IMR-90 (cell line): ENCODE results near the gene PLP1. TPM values are rescaled to one million over a fixed set of nuclear protein-coding genes. Genes with fewer than 3 reads are reported as not detected.

Experiments used
- ATAC-seq: fragments of 200-7000 bp; cut with Tn5 transposase; 2 replicates; pipeline ENCODE4 v1.9.1; 2020; ENCODE audit warnings: low read depth, mild to moderate bottlenecking, moderate library complexity
- BruUV-seq: library from RNA; stranded (reverse); fragments of 400-500 nt; replicated peaks from 2 replicates; lab custom pipeline; 2021; lab: Mats Ljungman, UMichigan
- CTCF ChIA-PET: fragments of 300-600 bp; formaldehyde crosslinking; extraction: SDS; loops from one replicate; lab custom pipeline; 2021; ENCODE audit warnings: antibody characterized with exemption; lab: Yijun Ruan, JAX
- POLR2A ChIA-PET: fragments of 300-600 bp; sonication (Branson Sonifier 250); formaldehyde crosslinking; loops from one replicate; lab custom pipeline; 2022; ENCODE audit warnings: antibody characterized with exemption; ENCODE audit not compliant: unreplicated experiment; lab: Charles Lee
- DNase-seq: peaks from one replicate; pipeline ENCODE4 v3.0.0; 2013
- H2AFZ ChIP-seq: replicated peaks from 2 replicates; pipeline ENCODE3; 2013; ENCODE audit warnings: low read length, mild to moderate bottlenecking; ENCODE audit not compliant: poor library complexity
- H2AK5ac ChIP-seq: 2 replicates; pipeline ENCODE4 v1.6.1; 2013; ENCODE audit warnings: low read depth, low read length, inconsistent platforms
- H2AK9ac ChIP-seq: replicated peaks from 2 replicates; pipeline ENCODE3; 2013; ENCODE audit warnings: mild to moderate bottlenecking, low read depth, low read length, moderate library complexity; ENCODE audit not compliant: poor library complexity
- H2BK120ac ChIP-seq: 2 replicates; pipeline ENCODE4 v1.6.1; 2013; ENCODE audit warnings: low read depth, low read length, inconsistent platforms
- H2BK15ac ChIP-seq: 3 replicates; pipeline ENCODE4 v1.6.1; 2013; ENCODE audit warnings: low read depth, low read length, inconsistent platforms
- H2BK20ac ChIP-seq: 2 replicates; pipeline ENCODE4 v1.6.1; 2013; ENCODE audit warnings: low read depth, mild to moderate bottlenecking, inconsistent platforms, low read length, moderate library complexity
- H2BK5ac ChIP-seq: 2 replicates; pipeline ENCODE4 v1.6.1; 2013; ENCODE audit warnings: mild to moderate bottlenecking, low read depth, low read length, inconsistent platforms; ENCODE audit not compliant: poor library complexity, severe bottlenecking
- H3K14ac ChIP-seq: replicated peaks from 2 replicates; pipeline ENCODE4 v1.6.1; 2013; ENCODE audit warnings: low read depth, low read length, inconsistent platforms
- H3K18ac ChIP-seq: 2 replicates; pipeline ENCODE4 v1.6.1; 2013; ENCODE audit warnings: low read depth, low read length, control low read depth
- H3K23ac ChIP-seq: 2 replicates; pipeline ENCODE4 v1.6.1; 2013; ENCODE audit warnings: low read depth, low read length, inconsistent platforms
- H3K27ac ChIP-seq: 2 replicates; pipeline ENCODE4 v1.5.1; 2013; ENCODE audit warnings: mild to moderate bottlenecking, control low read depth, low read length; ENCODE audit not compliant: insufficient read depth
- H3K27me3 ChIP-seq: 2 replicates; pipeline ENCODE4 v1.6.1; 2013; ENCODE audit warnings: low read length; ENCODE audit not compliant: control insufficient read depth, insufficient read depth
- H3K36me3 ChIP-seq: 2 replicates; pipeline ENCODE4 v1.6.1; 2013; ENCODE audit warnings: low read length, mixed read lengths; ENCODE audit not compliant: control insufficient read depth, insufficient read depth
- H3K4ac ChIP-seq: 2 replicates; pipeline ENCODE4 v1.6.1; 2013; ENCODE audit warnings: low read depth, low read length, inconsistent platforms
- H3K4me1 ChIP-seq: 2 replicates; pipeline ENCODE4 v1.6.1; 2013; ENCODE audit warnings: low read length, mixed read lengths; ENCODE audit not compliant: control insufficient read depth, insufficient read depth
- H3K4me2 ChIP-seq: 2 replicates; pipeline ENCODE4 v1.6.1; 2013; ENCODE audit warnings: low read depth, mild to moderate bottlenecking, control low read depth, low read length, moderate library complexity
- H3K4me3 ChIP-seq: 2 replicates; pipeline ENCODE4 v1.5.1; 2013; ENCODE audit warnings: low read depth, mild to moderate bottlenecking, control low read depth, low read length, moderate library complexity; ENCODE audit not compliant: insufficient read depth
- H3K56ac ChIP-seq: 2 replicates; pipeline ENCODE4 v1.6.1; 2013; ENCODE audit warnings: low read length, inconsistent platforms; ENCODE audit not compliant: insufficient read depth; ENCODE audit errors: extremely low read depth
- H3K79me1 ChIP-seq, 2 experiments: 2 replicates each; pipeline ENCODE4 v1.6.1; 2013; ENCODE audit warnings: low read length in 2 of 2, inconsistent platforms in 1 of 2, low read depth in 1 of 2
- H3K9ac ChIP-seq: 2 replicates; pipeline ENCODE4 v1.6.1; 2013; ENCODE audit warnings: low read depth, low read length, control low read depth
- H3K9me1 ChIP-seq: 2 replicates; pipeline ENCODE4 v1.6.1; 2013; ENCODE audit warnings: low read length, inconsistent platforms; ENCODE audit not compliant: insufficient read depth
- H3K9me3 ChIP-seq: 2 replicates; pipeline ENCODE4 v1.6.1; 2013; ENCODE audit warnings: low read length; ENCODE audit not compliant: control insufficient read depth, insufficient read depth
- H4K20me1 ChIP-seq: 2 replicates; pipeline ENCODE4 v1.6.1; 2013; ENCODE audit warnings: low read length, inconsistent platforms; ENCODE audit not compliant: insufficient read depth
- H4K5ac ChIP-seq: 2 replicates; pipeline ENCODE4 v1.6.1; 2013; ENCODE audit warnings: mild to moderate bottlenecking, low read depth, low read length, control low read depth
- H4K8ac ChIP-seq, 2 experiments: 2 replicates each; pipeline ENCODE4 v1.6.1; 2013; ENCODE audit warnings: low read depth in 2 of 2, low read length in 2 of 2, control low read depth in 1 of 2, inconsistent platforms in 1 of 2
- H4K91ac ChIP-seq: 2 replicates; pipeline ENCODE4 v1.6.1; 2013; ENCODE audit warnings: low read depth, low read length, inconsistent platforms; ENCODE audit not compliant: insufficient read depth
- BHLHE40 ChIP-seq: fragments of 150-350 bp; IDR thresholded peaks from 2 replicates; pipeline ENCODE4 v1.6.1; 2016; ENCODE audit warnings: mild to moderate bottlenecking, low read depth, low read length
- CHD1 ChIP-seq: IDR thresholded peaks from 2 replicates; pipeline ENCODE4 v1.6.1; 2012; ENCODE audit warnings: low read depth, low read length, improper control_type of control experiment
- CTCF ChIP-seq: conservative IDR thresholded peaks from 2 replicates; pipeline ENCODE4 v1.5.1; 2012; ENCODE audit warnings: mild to moderate bottlenecking, low read depth, low read length, improper control_type of control experiment
- FOS ChIP-seq: fragments of 150-350 bp; IDR thresholded peaks from 2 replicates; pipeline ENCODE4 v1.6.1; 2016; ENCODE audit warnings: low read depth, low read length
- MXI1 ChIP-seq: IDR thresholded peaks from 2 replicates; pipeline ENCODE4 v1.6.1; 2012; ENCODE audit warnings: low read depth, mild to moderate bottlenecking, low read length, moderate library complexity, borderline replicate concordance
- NFE2L2 ChIP-seq: fragments of 150-350 bp; IDR thresholded peaks from 2 replicates; pipeline ENCODE4 v1.6.1; 2016; ENCODE audit warnings: low read depth, mild to moderate bottlenecking, low read length
- RAD21 ChIP-seq: IDR thresholded peaks from 2 replicates; pipeline ENCODE4 v1.6.1; 2012; ENCODE audit warnings: low read length, improper control_type of control experiment
- RCOR1 ChIP-seq: IDR thresholded peaks from 2 replicates; pipeline ENCODE4 v1.6.1; 2012; ENCODE audit warnings: mild to moderate bottlenecking, low read length, improper control_type of control experiment; ENCODE audit not compliant: insufficient replicate concordance
- RFX5 ChIP-seq: IDR thresholded peaks from 2 replicates; pipeline ENCODE4 v1.8.0; 2012; ENCODE audit warnings: low read depth, mild to moderate bottlenecking, low read length, moderate library complexity
- SMC3 ChIP-seq: fragments of 150-350 bp; IDR thresholded peaks from 2 replicates; pipeline ENCODE4 v1.6.1; 2016; ENCODE audit warnings: low read depth, mild to moderate bottlenecking, antibody characterized with exemption, low read length, moderate library complexity
- USF2 ChIP-seq: fragments of 150-350 bp; IDR thresholded peaks from 2 replicates; pipeline ENCODE4 v1.6.1; 2017; ENCODE audit warnings: mild to moderate bottlenecking, antibody characterized with exemption, low read length, low read depth
- WGBS, 2 experiments: methylation state at CpG; one replicate each; pipeline versions ENCODE4 v1.1.5 to v1.1.7; 2013; ENCODE audit warnings: missing lambda C conversion rate in 2 of 2; ENCODE audit not compliant: insufficient read length in 1 of 2; ENCODE audit errors: extremely low coverage in 2 of 2; 5-methylcytosine and 5-hydroxymethylcytosine counted together
- dilution Hi-C: fragments of 300-500 bp; cut with HindIII; formaldehyde crosslinking; loops from one replicate; pipeline ENCODE4 v1.14.3; 2018; ENCODE audit warnings: low sequenced_read_pairs; ENCODE audit not compliant: unreplicated experiment
- in situ Hi-C: fragments of 300-500 bp; cut with MboI; formaldehyde crosslinking; loops from 3 replicates; pipeline ENCODE4 v1.14.3; 2019; ENCODE audit warnings: low sequenced_read_pairs, inconsistent platforms, mixed read lengths
- intact Hi-C: fragments of 100-400 bp; cut with micrococcal nuclease; formaldehyde crosslinking; loops from 2 replicates; pipeline ENCODE4 v1.10.0; 2022
- polyA plus RNA-seq, 3 experiments: library from polyadenylated mRNA; depleted of rRNA; stranded (reverse); fragments of >200 nt; gene quantifications; 2 replicates each; pipeline ENCODE4 v1.2.3, GENCODE V29; 2012; ENCODE audit warnings: low replicate concordance in 1 of 3
- total RNA-seq: library from RNA; depleted of rRNA; stranded (reverse); fragments of >200 nt; gene quantifications from 2 replicates; pipeline ENCODE4 v1.2.3, GENCODE V29; 2012

PLP1 gene
- total and polyA plus RNA-seq, 2 of the 4 experiments (the other 2 are of a cell fraction) = 0.18 to 0.62 TPM

- no peak overlapping the region for H2BK20ac ChIP-seq
- no peak overlapping the region for H4K8ac ChIP-seq
- intact Hi-C loops (no loop called here), in situ Hi-C loops (no loop called here), dilution Hi-C loops (no loop called here)
- no peak overlapping the region for H3K4me2 ChIP-seq
- no peak overlapping the region for H3K4ac ChIP-seq
- no peak overlapping the region for H2AK9ac ChIP-seq
- H3K36me3 ChIP-seq = no peaks in the 10 kb centered on the region
- H3K27ac ChIP-seq = no peak overlapping the region
- no peak overlapping the region for H3K18ac ChIP-seq
- no peak for DNase-seq
- no peaks in the 10 kb centered on the region for H3K79me1 ChIP-seq
- TF ChIP-seq RCOR1 = no peak
- no peak for TF ChIP-seq MXI1
- no peak for TF ChIP-seq FOS
- TF ChIP-seq BHLHE40 = no peak
- no peak for TF ChIP-seq RFX5
- TF ChIP-seq NFE2L2 = no peak
- no peak for TF ChIP-seq CTCF
- TF ChIP-seq CHD1 = no peak
- no peak for TF ChIP-seq USF2
- no peak for TF ChIP-seq RAD21
- TF ChIP-seq SMC3 = no peak
- H4K91ac ChIP-seq = no peak overlapping the region
- H2BK15ac ChIP-seq = no peak overlapping the region
- no peak overlapping the region for H3K56ac ChIP-seq
- ChIA-PET POLR2A (no interaction called here), CTCF (interaction anchor here (1.1 kb wide), 1 partner anchor 34 kb away, joined by 3 read pairs; no protein-coding TSS in a partner anchor)
- no CpG with 5 or more reads among the region's 1 CpG for WGBS, 2 experiments
- ATAC-seq = no peak
- no peak overlapping the region for H2BK120ac ChIP-seq
- no TSS peak for BruUV-seq
- H3K9me1 ChIP-seq = no peaks in the 10 kb centered on the region
- no peaks in the 10 kb centered on the region for H3K4me1 ChIP-seq
- no peak overlapping the region for H3K23ac ChIP-seq
- H2AK5ac ChIP-seq = no peak overlapping the region
- H4K5ac ChIP-seq = no peak overlapping the region
- no peak overlapping the region for H3K14ac ChIP-seq
- H3K9ac ChIP-seq = no peak overlapping the region
- H2AFZ ChIP-seq = no peak overlapping the region
- H3K27me3 ChIP-seq = peaks cover 11% of the 10 kb centered on the region
- no peaks in the 10 kb centered on the region; the same call in 1 of the 2 replicates for H3K9me3 ChIP-seq
- H4K20me1 ChIP-seq = no peaks in the 10 kb centered on the region
- H2BK5ac ChIP-seq = no peak overlapping the region
- no peak overlapping the region for H3K4me3 ChIP-seq
These were observed 37.2 kb upstream of the PLP1 start for GRCh38 chrX:103739421-103739820.
